Endodermal cell (in vitro differentiated cells): Measurements from ENCODE around the gene VSIG10. TPM values are rescaled to one million over a fixed set of nuclear protein-coding genes. Genes with fewer than 3 reads are reported as not detected.
A peak's percentile ranks its signal among the peaks of the same experiment; 100 is the strongest.

ENCODE experiments used
- DNase-seq: peaks from one replicate; pipeline ENCODE4 v3.0.0-alpha.2; 2017
- H3K27ac ChIP-seq: 2 replicates; pipeline ENCODE4 v1.5.1; 2013; ENCODE audit warnings: mild to moderate bottlenecking, low read depth, low read length, moderate library complexity
- H3K27me3 ChIP-seq: 2 replicates; pipeline ENCODE4 v1.6.1; 2013; ENCODE audit warnings: mild to moderate bottlenecking, low read length, moderate library complexity; ENCODE audit not compliant: insufficient read depth, control insufficient read depth, poor library complexity, severe bottlenecking
- H3K36me3 ChIP-seq: 2 replicates; pipeline ENCODE4 v1.7.0; 2013; ENCODE audit warnings: mild to moderate bottlenecking, low read length, moderate library complexity; ENCODE audit not compliant: control insufficient read depth, insufficient read depth
- H3K4me1 ChIP-seq: one replicate; pipeline ENCODE4 v1.7.0; 2013; ENCODE audit warnings: low read length; ENCODE audit not compliant: control insufficient read depth, insufficient read depth
- H3K4me3 ChIP-seq: 2 replicates; pipeline ENCODE4 v1.5.1; 2013; ENCODE audit warnings: mild to moderate bottlenecking, low read length, moderate library complexity
- H3K9ac ChIP-seq: 2 replicates; pipeline ENCODE4 v1.6.1; 2013; ENCODE audit warnings: mild to moderate bottlenecking, low read length, moderate library complexity; ENCODE audit not compliant: poor library complexity, severe bottlenecking; ENCODE audit errors: extremely low read depth
- H3K9me3 ChIP-seq: 2 replicates; pipeline ENCODE4 v1.6.1; 2013; ENCODE audit warnings: mild to moderate bottlenecking, low read length, moderate library complexity; ENCODE audit not compliant: control insufficient read depth
- H3K27ac Mint-ChIP-seq: 2 replicates; pipeline ENCODE4 v1.8.0; 2020; ENCODE audit warnings: mixed read lengths
- H3K27me3 Mint-ChIP-seq: 2 replicates; pipeline ENCODE4 v1.8.0; 2021; ENCODE audit warnings: mild to moderate bottlenecking, mixed read lengths; ENCODE audit not compliant: insufficient read depth
- H3K36me3 Mint-ChIP-seq: 2 replicates; pipeline ENCODE4 v1.8.0; 2020; ENCODE audit warnings: low read depth, mixed read lengths
- H3K4me1 Mint-ChIP-seq: 2 replicates; pipeline ENCODE4 v1.8.0; 2020; ENCODE audit warnings: mixed read lengths
- H3K4me3 Mint-ChIP-seq: 2 replicates; pipeline ENCODE4 v1.8.0; 2020; ENCODE audit warnings: mild to moderate bottlenecking, moderate library complexity, mixed read lengths
- H3K9me3 Mint-ChIP-seq: 2 replicates; pipeline ENCODE4 v1.8.0; 2020; ENCODE audit warnings: mild to moderate bottlenecking, mixed read lengths
- WGBS, 2 experiments: methylation state at CpG; one replicate each; pipeline versions ENCODE4 v1.1.5 to v1.1.7; 2013; ENCODE audit warnings: missing lambda C conversion rate in 2 of 2, mixed read lengths in 1 of 2; ENCODE audit not compliant: insufficient coverage in 1 of 2, insufficient read length in 1 of 2; 5-methylcytosine and 5-hydroxymethylcytosine counted together
- total RNA-seq, 2 donors: library from RNA; stranded (reverse); fragmentation: NEBNext Ultra II Directional in 1 of 2; extraction: Animal tissue kit (Norgen Biotek cat#: 25700) in 1 of 2; gene quantifications; 2 replicates in 1 of 2; 3 replicates in 1 of 2; pipeline ENCODE4 v1.2.1, GENCODE V29; 2021
- TF ChIP-seq, protein P1 (sequence below): fragments of 200-600 bp; sonication (generic); conservative IDR thresholded peaks from 2 replicates; pipeline ENCODE4 v1.5.0; 2021; ENCODE audit warnings: antibody characterized with exemption, mild to moderate bottlenecking

Gene VSIG10
- total RNA-seq, 2 donors from 2014 or later: 35.4 to 43.8 TPM

DNA sequence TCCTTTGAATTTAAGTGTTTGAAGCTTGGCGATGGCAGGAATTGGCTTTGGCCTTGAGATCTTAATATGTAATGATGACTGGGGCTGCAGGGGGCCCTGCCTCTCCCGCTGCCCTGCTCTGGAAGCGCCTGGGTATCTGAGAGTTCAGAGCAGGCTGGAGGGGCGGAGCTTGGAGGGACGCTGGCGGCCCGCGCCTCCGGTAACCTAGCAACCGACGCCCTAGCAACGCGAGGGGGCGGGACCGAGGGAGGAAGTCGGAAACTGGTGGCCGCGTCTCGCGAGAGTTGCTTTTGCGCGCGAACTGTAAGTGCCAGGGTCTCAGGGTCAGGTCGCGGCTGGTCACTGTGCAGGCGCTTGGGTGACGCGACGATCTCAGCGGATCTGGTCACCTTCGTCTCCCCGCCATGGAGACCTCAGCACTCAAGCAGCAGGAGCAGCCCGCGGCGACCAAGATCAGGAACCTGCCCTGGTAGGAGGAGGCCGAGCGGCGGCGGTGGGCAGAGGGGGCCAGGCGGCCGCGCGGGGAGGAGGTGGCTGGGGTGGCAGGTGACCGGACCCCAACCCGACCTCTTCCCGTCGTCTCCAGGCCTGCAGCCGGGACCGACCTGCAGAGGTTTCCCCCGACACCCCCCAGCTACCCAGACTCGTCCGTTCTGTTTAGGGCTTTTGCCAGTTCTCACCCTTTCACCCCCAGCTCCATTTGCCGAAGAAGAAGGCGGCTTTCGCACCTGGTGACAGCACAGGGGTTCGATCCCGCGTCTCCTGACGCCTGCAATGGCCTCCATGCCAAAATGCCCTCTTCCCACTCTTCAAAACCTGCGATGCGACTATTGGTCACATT, 87.2 kb downstream of the VSIG10 start, which contains the start of gene RFC5:
RFC5 (plus strand) TSS at position 280 of the 841 bp plus-strand sequence; CDS start at position 405, 125 bp downstream.
- peak; percentile 100 for DNase-seq
- peak within 1 kb of the TSS; percentile 92 for H3K9ac ChIP-seq
- no peaks in the 10 kb centered on the region for H3K4me1 ChIP-seq
- H3K27ac ChIP-seq: no peak within 1 kb of the TSS
- H3K36me3 Mint-ChIP-seq: peaks cover 22% of the 10 kb centered on the region
- 0% methylated on average over 43 to 61 of the region's 61 CpGs for WGBS, 2 experiments
- TF ChIP-seq, protein P1, sequence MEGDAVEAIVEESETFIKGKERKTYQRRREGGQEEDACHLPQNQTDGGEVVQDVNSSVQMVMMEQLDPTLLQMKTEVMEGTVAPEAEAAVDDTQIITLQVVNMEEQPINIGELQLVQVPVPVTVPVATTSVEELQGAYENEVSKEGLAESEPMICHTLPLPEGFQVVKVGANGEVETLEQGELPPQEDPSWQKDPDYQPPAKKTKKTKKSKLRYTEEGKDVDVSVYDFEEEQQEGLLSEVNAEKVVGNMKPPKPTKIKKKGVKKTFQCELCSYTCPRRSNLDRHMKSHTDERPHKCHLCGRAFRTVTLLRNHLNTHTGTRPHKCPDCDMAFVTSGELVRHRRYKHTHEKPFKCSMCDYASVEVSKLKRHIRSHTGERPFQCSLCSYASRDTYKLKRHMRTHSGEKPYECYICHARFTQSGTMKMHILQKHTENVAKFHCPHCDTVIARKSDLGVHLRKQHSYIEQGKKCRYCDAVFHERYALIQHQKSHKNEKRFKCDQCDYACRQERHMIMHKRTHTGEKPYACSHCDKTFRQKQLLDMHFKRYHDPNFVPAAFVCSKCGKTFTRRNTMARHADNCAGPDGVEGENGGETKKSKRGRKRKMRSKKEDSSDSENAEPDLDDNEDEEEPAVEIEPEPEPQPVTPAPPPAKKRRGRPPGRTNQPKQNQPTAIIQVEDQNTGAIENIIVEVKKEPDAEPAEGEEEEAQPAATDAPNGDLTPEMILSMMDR: no peak
- H3K27ac Mint-ChIP-seq: peak within 1 kb of the TSS; percentile 95
- no peaks in the 10 kb centered on the region for H3K9me3 ChIP-seq
- peak within 1 kb of the TSS; percentile 93 for H3K4me3 ChIP-seq
- H3K27me3 Mint-ChIP-seq: peaks cover 2% of the 10 kb centered on the region
- peak within 1 kb of the TSS; percentile 82 for H3K4me3 Mint-ChIP-seq
- peaks cover 11% of the 10 kb centered on the region for H3K4me1 Mint-ChIP-seq
- H3K27me3 ChIP-seq: no peaks in the 10 kb centered on the region
- H3K36me3 ChIP-seq: peaks cover 29% of the 10 kb centered on the region
- peaks cover 4% of the 10 kb centered on the region for H3K9me3 Mint-ChIP-seq

DNA sequence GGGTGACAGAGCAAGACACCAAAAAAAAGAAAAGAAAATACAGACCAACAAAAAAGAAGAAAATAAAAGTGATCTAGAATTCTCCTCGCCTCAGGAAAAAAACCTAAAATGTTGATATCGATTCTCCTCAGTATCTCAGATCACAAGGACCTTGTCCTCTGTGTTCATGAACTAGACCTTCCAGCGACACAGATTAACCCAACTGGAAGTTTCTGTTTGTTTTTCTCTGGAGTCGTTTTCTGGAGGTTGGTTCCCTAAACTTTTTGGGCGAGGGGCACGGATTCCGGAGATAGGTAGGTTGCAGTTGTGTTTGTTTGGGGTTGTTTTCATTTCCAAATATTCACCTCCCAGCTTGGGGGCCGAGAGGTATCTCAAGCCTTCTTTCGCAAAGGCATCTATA, 87.9 kb downstream of the VSIG10 start:
- Histone ChIP-seq H3K27ac (no peak overlapping the region), H3K9ac (no peak overlapping the region)
- peak overlapping the region; percentile 48 for H3K27ac Mint-ChIP-seq

DNA sequence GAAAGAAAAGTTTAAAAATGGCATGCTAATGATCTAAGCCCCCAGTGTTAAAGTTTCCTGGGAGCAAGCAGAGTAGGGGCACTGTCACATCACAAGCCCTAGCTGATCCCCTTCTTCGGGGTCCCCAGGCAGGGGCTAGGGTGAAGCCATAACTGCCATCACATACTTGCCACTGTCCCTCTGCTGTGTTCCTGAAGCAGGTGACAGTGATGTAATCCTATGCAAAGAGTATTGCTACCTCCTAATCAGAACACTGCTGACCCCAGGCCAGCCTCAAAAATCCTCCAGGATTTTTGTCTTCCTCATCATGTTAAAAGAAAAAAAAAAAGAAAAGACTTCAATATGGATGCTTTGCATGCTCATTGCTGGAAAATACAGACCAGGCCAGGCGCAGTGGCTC, 88.5 kb downstream of the VSIG10 start:
- no peak overlapping the region for H3K27ac Mint-ChIP-seq
- H3K4me1 Mint-ChIP-seq: peaks cover 11% of the 10 kb centered on the region
- H3K9me3 ChIP-seq: no peaks in the 10 kb centered on the region
- WGBS, 2 experiments: 97 to 100% methylated on average over 2 of the region's 2 CpGs
- H3K9ac ChIP-seq: no peak overlapping the region
- peaks cover 12% of the 10 kb centered on the region for H3K36me3 Mint-ChIP-seq
- peaks cover 2% of the 10 kb centered on the region for H3K27me3 Mint-ChIP-seq
- TF ChIP-seq, protein P1: no peak
- H3K4me1 ChIP-seq: no peaks in the 10 kb centered on the region
- H3K4me3 Mint-ChIP-seq: no peak overlapping the region
- peaks cover 4% of the 10 kb centered on the region for H3K9me3 Mint-ChIP-seq
- peaks cover 15% of the 10 kb centered on the region for H3K36me3 ChIP-seq
- no peaks in the 10 kb centered on the region for H3K27me3 ChIP-seq
- no peak overlapping the region for H3K27ac ChIP-seq
- H3K4me3 ChIP-seq: no peak overlapping the region
- DNase-seq: peak; percentile 50

More for the DNA sequence above, 87.9 kb downstream of the VSIG10 start:
- Mint-ChIP-seq H3K27me3 (peaks cover 2% of the 10 kb centered on the region), H3K4me3 (peak overlapping the region; percentile 82), H3K36me3 (peaks cover 17% of the 10 kb centered on the region), H3K9me3 (peaks cover 4% of the 10 kb centered on the region), H3K4me1 (peaks cover 11% of the 10 kb centered on the region)
- no peak for DNase-seq
- WGBS, 2 experiments: 74 to 78% methylated on average over 4 to 6 of the region's 9 CpGs
- TF ChIP-seq, protein P1: no peak
- Histone ChIP-seq H3K4me3 (no peak overlapping the region), H3K36me3 (peaks cover 22% of the 10 kb centered on the region), H3K9me3 (no peaks in the 10 kb centered on the region), H3K4me1 (no peaks in the 10 kb centered on the region), H3K27me3 (no peaks in the 10 kb centered on the region)

Other genes starting within 250 kb of the VSIG10 start
- 1 to 10 TPM; 1.1 to 2.0 TPM for gene KSR2, start 135.0 kb downstream of the VSIG10 start, total RNA-seq
- 10 to 100 TPM; 32.2 to 46.2 TPM for gene RFC5, start 87.3 kb downstream of the VSIG10 start, total RNA-seq
- 10 to 100 TPM; 60.7 to 61.7 TPM for gene WSB2, start 42.8 kb downstream of the VSIG10 start, total RNA-seq
- 100 to 1,000 TPM; 153 to 158 TPM for gene PEBP1, start 32.1 kb upstream of the VSIG10 start, total RNA-seq